HG03439 (cell line): ENCODE data around the gene ACAP3.
"Not testable (repeated sequence)": the region's sequence is repeated elsewhere in the genome, so short reads cannot be mapped to it uniquely, and the experiment has no call there.

ENCODE experiments used
- ATAC-seq: cut with Tn5 transposase; IDR thresholded peaks from one replicate; pipeline ENCODE4 v1.9.1; 2021; ENCODE audit warnings: mild to moderate bottlenecking, moderate library complexity; ENCODE audit not compliant: unreplicated experiment

Gene ACAP3

DNA sequence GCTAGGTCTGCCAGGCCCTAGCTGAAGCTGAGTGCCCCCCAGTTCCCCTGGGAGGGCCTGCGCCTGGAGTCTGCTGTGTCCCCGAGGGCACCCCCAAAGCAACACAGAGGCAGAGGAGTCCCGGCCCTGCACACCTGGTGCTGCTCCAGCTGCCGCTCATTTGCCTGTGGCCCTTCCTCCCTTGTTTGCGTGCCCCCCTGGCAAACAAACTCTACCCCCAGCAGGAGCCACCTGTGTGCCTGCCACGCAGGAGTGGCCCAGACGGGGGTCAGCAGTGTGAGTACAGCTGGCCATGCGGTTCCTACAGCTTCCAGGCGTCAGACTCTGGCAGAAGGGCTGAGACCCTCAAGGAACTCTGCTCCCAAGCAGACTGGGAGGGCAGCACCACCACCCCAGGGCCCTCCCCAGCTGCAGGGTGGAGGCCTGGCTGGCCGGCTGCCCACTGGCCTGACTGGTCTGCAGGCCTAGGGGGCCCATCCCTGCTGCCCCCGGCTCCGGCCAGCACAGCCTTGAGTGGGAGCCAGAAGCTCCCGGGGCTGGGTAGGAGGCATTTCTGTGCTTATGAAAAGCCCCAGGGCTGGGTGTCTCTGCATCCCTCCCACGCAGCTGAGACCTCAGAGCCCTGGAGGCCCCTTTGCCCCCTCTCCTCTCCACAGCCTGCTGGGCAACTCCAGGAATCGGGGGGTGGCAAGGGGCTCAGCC is 22.8 kb upstream of the ACAP3 start:
- ATAC-seq = no peak

DNA sequence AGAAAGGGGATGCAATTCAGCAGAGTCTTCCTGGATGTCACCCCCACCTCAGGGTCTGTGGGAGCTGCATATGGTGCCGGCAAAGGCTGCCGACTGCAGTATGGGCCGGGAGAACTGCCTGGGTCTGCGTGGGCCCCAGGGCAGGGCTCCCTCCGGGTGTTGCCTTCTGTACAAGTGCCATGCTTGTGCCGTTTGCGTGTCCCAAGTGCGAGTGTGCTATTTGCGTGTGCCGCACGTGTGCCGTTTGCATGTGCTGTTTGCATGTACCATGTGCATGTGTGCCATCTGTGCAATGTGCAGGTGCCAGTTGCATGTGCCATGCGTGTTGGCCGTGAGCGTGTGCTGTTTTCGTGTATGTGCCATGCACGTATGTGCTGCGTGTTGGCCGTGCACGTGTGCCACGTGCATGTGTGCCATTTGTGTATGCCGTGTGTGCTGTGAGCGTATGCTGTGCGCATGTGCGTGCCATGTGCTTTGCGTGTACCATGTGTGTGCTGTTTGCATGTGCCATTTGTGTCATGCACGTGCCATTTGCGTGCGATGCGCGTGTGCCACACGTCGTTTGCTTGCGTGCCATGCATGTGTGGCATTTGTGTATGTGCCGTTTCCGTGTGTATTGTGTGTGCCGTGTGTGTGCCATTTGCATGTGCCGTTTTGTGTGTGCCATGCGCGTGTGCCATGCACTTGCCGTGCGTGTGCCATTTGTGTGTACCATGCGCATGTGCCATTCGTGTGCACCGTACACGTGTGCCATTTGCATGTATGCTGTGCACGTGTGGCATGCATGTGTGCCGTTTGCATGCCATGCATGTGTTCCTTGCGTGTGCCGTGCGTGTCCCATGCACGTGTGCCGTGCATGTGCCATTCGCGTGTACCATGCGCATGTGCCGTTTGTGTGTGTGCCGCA is 21.8 kb upstream of the ACAP3 start:
- ATAC-seq = no peak

DNA sequence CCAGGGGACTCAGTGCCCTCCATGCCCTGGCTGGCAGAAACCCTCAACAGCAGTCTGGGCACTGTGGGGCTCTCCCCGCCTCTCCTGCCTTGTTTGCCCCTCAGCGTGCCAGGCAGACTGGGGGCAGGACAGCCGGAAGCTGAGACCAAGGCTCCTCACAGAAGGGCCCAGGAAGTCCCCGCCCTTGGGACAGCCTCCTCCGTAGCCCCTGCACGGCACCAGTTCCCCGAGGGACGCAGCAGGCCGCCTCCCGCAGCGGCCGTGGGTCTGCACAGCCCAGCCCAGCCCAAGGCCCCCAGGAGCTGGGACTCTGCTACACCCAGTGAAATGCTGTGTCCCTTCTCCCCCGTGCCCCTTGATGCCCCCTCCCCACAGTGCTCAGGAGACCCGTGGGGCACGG is 20.5 kb upstream of the ACAP3 start:
- ATAC-seq = no peak

- ATAC-seq = no peak
These were observed 19.6 kb upstream of the ACAP3 start for GRCh38 chr1:1327291-1327690.

DNA sequence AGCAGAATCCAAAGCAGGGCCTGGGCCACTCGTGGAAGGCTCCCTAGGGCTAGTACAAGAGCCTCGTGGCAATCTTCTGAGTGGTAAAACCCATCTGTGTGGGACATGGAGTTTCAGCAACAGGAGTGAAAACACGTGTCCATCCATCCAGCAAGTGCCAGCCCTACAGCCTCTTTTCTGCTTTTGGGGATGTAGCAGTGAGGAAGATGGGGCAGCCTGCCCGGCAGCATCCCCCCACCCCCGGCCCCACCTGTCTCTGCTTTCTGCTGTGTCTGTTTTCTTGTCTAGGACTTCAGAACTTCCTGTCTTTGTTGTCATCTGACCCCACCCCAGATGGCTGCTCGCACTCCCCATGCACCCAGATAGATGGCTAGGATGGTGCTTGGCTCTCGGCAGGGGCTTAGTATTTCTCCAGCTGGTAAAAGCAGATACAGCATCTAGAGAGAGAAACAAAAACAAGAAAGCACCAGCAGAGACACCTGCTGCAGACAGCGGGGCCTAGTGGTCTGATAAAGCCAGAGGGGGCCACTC is 18.4 kb upstream of the ACAP3 start:
- ATAC-seq = no peak

GRCh38 chr1:1325288-1326074 is 17.8 kb upstream of the ACAP3 start:
- ATAC-seq = no peak

- peak; percentile 62 for ATAC-seq
These were observed 17.0 kb upstream of the ACAP3 start, which contains the start of the genes CPTP and INTS11 for GRCh38 chr1:1324524-1325287. Gene CPTP, plus strand, starts transcription at chr1:1324802. Its CDS starts 2,109 bp downstream, at chr1:1326911. Gene INTS11, minus strand, starts transcription at chr1:1324660. Its CDS starts 52 bp downstream, at chr1:1324608.

GRCh38 chr1:1324084-1324523 is 16.4 kb upstream of the ACAP3 start:
- ATAC-seq = peak; percentile 26

DNA sequence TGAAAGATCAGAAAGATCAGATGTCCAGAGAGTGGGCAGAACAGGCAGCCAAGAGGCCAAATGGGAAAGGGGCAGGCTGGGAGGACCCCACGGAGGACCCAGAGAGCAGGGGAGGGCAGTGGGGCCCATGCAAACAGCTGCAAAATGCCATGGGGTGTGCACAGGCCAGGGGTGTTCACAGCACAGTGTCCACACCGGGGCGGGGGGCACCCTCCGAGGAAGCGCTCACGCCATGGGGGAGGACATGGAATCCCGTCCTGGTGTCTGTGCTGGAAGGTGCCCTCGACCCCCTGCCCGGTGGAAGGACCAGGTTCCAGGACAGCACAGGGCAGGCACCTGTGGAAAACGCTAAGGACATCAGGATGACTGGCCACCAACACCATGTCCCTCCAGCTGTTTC is 15.2 kb upstream of the ACAP3 start:
- no peak for ATAC-seq

DNA sequence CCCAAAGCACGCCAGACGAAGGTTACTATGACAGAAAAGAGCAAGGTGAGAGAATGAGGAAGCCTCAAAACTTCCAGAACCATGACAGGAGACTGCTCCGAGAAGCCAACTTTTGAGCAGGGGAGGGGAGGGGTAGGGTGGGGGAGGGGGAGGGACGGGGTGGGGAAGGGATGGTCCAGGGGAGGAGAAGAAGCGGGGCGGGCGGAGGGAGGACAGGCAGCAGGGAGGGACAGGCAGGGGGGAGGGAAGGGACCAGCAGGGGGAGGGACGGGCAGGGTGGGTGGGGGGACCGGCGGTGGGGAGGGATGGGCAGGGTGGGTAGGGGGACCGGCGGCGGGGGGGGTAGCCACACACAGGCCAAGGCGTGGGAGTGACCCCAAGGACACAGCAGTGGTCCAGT is 14.7 kb upstream of the ACAP3 start:
- ATAC-seq = no peak

- ATAC-seq = no peak
These were observed 13.7 kb upstream of the ACAP3 start for GRCh38 chr1:1321477-1321876.

GRCh38 chr1:1320666-1321448 is 13.1 kb upstream of the ACAP3 start:
- no peak for ATAC-seq

DNA sequence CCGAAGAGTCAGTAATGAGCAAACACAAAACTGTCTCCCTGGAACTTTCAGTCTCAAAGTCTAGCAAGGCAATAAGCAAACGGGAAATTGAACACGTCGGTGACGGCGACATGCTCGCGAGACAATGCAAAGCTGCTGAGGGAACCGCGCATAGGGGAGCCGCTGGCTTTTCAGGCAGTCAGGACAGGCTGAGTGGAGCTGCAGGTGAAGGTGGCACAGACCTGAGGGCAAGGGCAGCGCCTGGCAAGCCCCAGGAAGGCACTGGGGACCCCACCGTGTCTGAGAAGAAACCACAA is 11.9 kb upstream of the ACAP3 start:
- ATAC-seq = no peak

DNA sequence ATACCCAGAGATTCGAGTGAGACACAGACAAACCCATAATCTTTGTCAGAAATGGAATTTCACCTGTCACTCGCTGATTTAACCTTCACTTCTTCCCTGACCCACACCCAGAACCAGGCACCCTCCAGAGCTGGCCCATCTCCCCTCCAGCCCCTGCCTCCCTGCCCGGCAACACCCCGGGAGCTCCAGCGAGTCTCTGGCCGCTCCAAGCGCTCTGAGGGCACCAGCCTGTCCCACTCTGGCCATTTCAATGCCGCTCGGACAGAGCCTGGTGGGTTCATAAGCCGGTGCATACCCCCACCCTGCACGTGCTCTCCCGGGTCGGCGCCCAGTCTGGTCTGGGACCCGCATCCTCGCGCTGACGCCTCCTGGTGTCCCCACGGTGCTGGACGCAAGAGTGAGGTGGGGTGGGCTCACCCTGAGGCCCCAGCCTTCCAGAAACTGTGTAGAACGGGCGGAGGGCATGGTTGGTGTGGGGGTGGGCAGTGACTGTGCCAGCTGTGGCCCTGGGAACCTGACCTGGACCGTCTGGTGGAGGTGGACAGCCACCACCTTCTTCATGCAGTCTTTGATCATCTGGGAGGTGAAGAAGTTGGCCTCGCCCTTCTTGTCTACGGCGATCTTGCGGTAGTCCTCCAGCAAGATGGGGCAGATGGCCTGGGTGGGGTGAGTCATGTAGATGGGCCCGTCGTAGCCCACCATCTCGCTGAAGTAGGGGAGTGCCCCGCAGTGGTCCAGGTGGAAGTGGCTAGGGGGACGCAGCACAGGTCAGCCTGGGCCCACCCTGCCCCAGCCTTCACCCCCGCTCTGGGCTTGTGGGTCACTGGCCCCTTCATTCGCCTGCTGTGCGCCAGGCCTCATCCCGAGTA is 11.3 kb upstream of the ACAP3 start:
- ATAC-seq = no peak

DNA sequence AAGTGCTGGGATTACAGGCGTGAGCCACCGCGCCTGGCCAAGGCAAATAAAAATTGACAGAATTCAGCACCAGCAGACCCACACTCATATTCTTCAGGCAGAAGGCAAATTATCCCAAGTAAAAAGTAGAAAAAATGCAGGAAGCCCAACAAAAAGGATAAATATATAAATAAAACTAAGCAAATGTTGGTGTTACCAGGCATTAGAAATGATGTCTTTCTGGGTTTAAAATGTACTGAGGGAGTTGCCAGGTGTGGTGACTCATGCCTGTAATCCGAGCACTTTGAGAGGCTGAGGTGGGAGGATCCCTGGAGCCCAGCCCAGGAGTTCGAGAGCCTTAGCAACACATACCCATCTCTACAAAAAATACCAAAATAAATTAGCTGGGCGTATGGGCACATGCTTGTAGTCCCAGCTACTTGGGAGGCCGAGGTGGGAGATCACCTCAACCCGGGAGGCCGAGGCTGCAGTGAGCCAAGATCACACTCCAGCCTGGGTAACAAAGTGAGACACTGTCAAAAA is 10.5 kb upstream of the ACAP3 start:
- no peak for ATAC-seq

DNA sequence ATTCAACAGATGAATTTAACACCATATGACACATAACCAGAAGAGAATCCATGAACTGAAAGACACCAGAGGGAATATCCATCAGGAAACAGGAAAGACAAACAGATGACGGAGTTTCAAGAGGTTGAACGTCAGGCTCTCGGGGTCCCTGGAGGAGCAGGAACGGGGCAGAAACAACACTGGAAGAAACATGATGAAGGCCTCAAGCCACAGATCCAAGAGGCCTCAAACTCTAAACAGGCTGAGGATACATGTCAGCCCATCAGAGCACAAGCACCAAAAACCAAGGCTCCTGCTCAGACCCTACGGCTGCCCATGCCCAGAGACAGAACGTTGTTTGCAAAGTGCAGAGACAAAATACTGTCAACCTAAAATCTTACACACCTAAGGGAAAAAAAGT is 9.7 kb upstream of the ACAP3 start:
- ATAC-seq = no peak

DNA sequence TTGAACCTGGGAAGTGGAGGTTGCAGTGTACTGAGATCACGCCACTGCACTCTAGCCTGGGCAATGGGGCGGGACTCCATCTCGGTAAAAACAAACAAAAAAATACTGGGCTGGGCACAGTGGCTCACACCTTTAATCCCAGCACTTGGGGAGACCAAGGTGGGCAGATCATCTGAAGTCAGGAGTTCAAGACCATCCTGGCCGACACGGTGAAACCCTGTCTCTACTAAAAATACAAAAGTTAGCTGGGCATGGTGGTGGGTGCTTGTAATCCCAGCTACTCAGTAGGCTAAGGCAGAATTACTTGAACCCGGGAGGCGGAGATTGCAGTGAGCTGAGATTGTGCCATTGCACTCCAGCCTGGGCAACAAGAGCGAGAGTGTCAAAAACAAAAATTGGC is 8.5 kb upstream of the ACAP3 start:
- not testable (repeated sequence) for ATAC-seq

- ATAC-seq = no peak
These were observed 7.8 kb upstream of the ACAP3 start for GRCh38 chr1:1315435-1315954.
